ENCODE data around the gene PGAP3. TPM values are rescaled to one million over a fixed set of nuclear protein-coding genes. Genes with fewer than 3 reads are reported as not detected.

Gene PGAP3
- total RNA-seq, 1 donor from 2014 or later, result 54.2 TPM

DNA sequence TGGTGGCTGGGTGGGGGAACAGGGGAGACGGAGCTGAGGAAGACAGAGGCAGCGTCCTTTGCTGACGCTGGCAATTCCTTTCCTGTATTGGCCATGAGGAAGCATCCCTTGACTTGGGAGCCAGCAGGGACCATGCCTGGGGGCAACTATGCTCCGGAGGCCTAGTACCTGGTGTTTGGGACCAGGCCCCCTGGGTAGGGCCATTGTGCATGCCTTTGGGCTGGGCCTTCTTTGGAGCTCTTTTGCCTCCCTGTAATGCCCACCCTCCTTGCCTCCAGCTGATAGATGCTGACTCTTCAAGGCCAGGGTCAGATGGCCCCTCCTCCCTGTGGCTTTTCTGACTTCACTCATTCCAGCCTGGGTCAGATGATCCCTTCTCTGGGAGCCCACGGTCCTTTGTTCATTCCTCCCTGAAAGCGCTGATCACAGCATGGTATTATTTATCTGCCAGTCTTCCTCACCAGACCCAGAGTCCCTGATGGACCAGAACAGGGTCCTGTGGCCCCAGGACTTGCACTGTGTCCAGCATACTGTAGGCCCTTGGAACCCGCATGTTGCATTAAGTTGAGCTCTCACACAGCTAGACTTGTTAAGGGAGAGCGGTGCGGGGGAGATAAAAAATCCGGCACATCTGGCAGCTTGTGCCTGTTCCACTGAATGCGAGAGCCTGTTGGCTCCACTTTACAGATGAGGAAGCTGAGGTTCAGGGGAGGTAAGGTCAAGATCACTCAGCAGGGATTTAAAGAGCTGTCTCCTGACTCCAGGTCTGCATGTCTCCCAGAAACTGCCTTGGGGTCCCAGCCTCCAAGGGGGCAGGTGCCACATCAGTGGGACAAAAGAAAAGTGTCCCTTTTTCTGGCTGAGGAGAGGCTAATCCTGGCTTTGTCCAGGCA, 48.0 kb downstream of the PGAP3 start:
- no peak for DNase-seq (ENCODE audit: low spot score)

DNA sequence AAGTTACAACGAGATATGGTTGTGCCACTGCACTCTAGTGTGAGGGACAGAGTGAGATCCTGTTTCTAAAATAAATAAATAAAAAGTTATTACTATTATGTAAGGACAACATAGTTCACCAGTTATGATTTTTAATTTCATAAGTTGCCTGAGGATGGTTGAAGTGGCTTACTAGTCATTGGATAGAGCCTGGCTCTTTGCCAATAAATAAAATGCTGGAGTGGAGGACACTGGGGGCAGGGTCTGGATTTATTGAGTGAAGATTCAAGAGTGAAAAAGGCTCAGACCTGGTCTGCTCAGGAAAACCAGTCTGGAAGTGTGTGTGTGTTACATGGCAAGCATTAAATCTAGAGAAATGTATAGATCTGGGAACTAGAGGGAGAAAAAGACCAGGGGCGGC, 48.8 kb downstream of the PGAP3 start:
- DNase-seq (ENCODE audit: low spot score), result no peak

DNA sequence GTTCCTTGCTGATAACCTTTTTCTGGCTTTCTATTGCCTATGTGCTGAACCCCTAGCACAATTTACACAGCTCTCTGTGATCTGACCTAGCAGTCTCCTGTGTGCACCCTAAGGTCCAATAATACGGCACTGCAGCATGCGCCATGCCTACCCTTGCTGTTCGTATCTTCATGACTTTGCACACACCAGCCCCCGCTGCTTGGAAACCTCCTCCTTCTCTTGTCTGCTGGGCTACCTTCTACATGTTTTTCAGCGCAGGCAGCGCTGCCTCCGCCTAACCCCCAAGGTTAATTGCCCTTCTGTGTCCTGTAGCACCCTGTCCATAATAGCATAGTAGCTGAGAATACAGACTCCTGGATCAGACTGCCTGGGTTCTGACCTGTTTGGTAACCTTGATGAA, 49.5 kb downstream of the PGAP3 start:
- no peak for DNase-seq (ENCODE audit: low spot score)

DNA sequence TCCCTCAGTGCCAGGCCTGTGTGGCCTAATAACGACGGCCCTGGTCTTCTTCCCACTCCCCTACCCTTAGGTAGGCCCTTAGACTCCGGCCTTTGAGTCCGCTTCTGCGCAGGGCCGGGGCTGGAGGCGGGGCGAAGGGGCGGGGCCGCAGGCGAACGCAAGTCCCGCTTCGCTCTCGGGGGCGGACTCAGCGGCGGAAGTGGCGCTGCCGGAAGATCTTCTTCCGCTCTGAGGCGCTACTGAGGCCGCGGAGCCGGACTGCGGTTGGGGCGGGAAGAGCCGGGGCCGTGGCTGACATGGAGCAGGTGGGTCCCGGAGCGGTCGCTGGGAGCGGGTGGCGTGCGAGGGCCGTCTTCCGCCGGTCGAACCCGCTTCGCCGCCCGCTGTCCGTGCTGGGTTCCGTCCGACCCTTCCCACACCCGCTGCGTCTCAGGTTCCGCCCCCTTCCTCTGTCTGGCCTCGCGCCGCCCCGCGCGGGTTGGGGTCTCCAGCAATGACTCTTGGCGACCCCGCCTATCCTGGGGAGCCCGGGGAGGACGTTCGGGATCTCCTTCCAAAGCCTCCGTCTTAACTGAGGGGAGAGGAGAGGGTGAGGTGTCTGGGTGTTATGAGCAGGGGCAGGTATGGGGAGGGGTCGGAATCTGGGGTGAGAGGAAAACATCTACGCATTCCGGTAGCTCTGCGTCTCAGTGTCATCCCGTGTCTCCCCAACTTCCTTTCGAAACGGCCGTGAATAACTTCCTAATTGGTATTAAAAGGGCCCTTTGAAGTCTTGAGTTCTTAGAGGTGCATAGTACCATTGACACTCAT, 50.7 kb downstream of the PGAP3 start, which contains the start of gene STARD3:
Gene STARD3, plus strand, starts transcription at position 218 of the 810 bp plus-strand sequence. CDS start 16,388 bp downstream, outside the sequence.
- DNase-seq (ENCODE audit: low spot score), result peak; percentile 92

DNA sequence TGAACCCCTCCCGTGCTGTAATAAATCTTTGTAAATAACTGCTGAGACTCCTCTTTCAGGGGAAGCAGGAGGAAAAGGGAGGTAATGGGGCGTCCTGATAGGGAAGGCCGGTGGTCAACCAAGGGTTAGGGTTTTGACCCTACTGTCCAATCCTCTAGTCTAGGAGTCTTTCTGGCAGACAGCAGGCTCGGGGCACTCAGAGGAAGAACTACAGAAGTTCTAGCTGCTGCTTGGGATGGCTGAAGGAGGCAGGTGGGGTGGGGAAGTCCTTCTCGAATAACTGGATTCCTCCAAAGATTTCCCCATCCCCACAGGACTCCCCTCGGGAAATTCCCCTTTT, 51.3 kb downstream of the PGAP3 start:
- DNase-seq (ENCODE audit: low spot score), result no peak

DNA sequence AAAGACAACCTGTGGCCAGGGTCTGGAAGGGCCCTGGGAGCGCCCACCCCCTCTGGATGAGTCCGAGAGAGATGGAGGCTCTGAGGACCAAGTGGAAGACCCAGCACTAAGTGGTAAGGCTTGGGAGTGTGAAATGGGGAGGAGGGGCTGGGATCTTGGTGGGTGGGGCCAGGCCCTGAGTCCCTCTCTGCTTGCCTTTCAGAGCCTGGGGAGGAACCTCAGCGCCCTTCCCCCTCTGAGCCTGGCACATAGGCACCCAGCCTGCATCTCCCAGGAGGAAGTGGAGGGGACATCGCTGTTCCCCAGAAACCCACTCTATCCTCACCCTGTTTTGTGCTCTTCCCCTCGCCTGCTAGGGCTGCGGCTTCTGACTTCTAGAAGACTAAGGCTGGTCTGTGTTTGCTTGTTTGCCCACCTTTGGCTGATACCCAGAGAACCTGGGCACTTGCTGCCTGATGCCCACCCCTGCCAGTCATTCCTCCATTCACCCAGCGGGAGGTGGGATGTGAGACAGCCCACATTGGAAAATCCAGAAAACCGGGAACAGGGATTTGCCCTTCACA, 52.2 kb downstream of the PGAP3 start:
- DNase-seq (ENCODE audit: low spot score), result no peak

DNA sequence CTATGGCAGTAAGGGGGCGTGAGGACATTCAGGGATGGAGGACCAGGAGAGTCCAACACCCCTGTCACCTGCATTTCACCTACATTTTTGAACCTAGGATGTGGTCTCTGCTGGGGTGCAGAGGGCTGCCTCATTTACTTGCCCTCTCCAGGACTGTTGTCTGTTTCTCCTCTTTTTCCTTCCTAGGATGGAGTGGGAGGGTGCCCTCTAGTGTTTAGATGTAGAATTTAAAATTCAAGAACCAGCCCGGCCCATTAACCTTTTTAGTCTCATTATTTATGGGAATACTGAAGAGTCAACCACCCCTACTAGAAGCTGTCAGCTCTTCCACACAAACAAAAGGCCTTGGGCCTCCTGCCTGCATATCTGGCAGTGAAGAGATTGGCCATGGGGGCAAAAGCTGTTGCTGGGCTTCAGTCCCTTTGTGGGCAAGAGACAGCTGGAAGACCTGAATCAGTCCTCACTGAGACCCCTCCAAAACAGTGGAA, 53.4 kb downstream of the PGAP3 start:
- DNase-seq (ENCODE audit: low spot score), result no peak

DNA sequence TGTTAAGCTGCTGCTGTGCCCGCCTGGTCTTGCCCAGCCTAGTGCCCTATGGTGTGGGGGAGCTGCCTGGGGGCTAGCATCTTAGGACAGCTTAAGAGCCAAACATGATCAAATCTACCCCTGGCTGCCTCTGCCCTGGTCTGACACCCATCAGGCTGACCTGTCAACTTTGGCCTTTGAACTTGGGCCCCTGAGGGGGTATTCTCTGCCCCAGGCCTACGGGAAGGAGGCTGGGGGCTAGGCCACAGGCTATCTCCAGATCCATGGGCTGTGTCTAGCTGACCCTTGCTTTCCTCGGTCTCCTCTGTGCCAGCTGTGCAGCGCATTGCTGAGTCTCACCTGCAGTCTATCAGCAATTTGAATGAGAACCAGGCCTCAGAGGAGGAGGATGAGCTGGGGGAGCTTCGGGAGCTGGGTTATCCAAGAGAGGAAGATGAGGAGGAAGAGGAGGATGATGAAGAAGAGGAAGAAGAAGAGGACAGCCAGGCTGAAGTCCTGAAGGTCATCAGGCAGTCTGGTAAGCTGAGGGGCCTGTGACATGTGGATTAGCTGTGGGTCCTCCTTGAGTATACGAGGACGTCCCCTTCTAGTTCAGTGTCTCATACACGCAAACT, 54.2 kb downstream of the PGAP3 start:
- no peak for DNase-seq (ENCODE audit: low spot score)

DNA sequence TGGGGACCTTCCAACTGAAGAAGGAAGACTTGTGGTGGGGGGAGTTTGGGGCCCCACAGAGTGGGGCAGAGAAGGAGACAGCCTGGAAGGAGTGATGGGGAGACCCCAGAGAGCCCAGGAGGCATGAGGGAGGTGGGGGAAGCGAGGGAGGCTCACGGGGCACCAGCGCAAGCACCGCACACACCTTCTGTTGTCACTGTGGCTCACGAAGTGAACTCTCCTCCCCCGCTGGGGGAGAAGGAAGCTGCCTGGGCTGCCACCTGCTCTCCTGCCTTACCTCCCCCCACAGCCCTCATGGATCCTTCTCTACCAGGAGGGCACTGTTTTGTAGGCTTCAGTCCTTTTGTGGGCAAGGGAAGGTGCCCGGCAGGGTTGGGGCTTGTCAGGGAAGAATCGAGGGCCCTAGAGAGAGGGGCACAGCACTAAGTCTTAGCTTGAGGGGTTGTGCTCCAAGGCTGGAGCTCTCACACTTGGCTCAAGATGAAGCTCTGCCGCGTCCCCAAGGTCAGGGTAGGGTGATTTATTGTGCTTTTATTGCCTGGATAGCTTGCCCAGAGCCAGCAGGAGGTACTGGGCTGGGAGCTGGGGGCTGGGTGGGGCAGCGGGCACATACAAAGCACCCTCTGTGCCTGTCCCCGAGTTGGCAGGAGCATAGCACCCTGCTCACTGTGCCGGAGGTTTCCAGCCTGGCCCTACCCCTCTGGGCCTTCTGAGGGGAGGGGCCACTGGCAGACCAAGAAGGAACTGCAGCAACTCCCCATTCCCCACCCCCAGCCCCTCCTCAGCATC, 55.5 kb downstream of the PGAP3 start:
- DNase-seq (ENCODE audit: low spot score), result no peak

DNA sequence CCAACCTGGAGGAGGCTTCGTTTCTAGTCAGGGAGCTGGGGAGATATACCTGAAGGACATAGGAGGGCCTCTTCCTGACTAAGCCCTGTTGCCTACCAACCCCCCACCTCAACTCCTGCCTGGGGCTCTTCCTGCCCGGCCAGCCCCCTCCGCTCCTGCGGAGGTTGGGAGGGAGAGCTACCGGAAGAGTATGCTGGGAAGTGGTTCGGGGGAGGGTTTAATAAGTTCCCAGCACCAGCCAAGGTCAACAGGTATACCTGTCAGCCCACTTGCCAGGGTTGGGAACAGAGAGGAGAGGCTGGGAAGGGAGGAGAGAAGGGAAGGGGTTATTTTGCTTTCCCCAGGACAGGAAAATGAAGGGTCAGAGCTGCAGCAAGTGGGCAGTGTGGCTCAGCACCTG, 56.5 kb downstream of the PGAP3 start:
- no peak for DNase-seq (ENCODE audit: low spot score)

DNA sequence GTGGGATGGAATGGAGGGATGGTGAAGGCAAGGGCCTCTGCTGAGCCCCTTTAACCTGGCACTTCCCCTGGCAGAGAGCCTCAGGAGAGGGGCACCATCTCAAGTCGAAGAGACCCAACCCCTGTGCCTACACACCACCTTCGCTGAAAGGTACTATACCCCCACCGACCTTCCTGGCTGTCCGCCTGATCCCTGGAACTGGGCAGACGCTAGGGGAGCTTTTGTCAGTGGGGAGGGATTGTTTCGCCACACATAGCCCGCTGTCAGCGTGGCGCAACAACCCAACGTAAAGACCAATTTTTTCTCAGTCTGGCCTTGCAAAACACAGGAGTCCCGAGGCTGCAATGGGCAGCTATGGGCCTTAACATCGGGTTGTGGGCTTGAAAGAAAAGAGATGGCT, 58.0 kb downstream of the PGAP3 start:
- no peak for DNase-seq (ENCODE audit: low spot score)

DNA sequence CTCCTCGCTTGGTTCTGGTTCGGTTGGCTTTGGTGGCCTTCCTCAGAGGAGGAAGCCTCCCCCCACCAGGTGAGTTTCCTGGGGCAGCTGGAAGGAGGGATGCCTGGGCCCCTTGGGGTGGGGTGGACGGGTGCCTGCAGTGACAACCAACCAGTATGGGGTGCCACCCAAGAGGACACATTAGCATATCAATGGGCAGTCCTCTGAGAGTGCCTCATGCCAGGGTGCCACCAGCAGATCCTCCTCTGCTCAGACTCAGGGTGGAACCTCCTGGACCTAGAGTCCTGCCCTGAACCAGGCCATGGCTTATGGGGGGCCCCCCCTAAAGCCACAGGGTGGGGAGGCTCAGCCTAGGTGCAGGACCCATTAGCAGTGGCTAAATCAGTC, 58.4 kb downstream of the PGAP3 start:
- DNase-seq (ENCODE audit: low spot score), result no peak

DNA sequence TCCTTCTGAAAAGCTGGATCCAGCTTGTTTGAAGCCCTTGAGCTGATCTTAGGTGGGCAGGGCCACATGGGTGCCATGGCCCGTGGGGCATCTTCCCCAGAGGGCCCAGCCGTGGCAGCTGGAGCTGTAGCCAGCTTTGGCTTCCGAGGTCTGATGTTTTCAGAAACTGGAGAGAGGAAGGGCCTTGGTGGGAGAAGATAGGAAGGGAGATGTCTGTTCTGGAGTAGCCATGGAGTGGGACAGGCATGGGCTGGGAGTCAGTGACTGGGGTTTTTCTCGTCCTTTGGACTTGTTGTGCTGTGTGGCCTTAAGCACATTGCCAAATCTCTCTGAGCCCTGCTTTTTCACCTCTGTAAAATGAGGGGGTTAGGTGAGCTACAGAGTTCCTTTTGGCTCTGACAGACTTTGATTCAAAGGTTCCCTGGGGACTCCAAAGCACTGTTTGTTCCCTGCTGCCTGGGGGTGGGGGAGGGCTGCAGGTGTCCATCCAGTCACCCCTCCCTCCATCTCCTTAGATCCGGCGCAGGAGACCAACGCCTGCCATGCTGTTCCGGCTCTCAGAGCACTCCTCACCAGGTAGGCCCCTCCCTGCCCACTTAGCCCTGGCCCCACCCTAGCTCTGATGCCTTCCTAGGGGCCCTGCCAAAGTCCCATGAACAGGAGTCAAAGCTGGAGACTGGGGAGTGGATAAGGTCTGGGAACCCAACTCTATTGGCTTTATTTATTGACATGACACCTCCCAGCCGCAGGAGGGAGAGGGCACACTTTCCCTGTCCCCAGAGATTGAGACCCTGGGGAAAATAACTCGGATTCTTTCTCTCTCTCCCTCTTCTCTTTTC, 59.0 kb downstream of the PGAP3 start:
- no peak for DNase-seq (ENCODE audit: low spot score)

DNA sequence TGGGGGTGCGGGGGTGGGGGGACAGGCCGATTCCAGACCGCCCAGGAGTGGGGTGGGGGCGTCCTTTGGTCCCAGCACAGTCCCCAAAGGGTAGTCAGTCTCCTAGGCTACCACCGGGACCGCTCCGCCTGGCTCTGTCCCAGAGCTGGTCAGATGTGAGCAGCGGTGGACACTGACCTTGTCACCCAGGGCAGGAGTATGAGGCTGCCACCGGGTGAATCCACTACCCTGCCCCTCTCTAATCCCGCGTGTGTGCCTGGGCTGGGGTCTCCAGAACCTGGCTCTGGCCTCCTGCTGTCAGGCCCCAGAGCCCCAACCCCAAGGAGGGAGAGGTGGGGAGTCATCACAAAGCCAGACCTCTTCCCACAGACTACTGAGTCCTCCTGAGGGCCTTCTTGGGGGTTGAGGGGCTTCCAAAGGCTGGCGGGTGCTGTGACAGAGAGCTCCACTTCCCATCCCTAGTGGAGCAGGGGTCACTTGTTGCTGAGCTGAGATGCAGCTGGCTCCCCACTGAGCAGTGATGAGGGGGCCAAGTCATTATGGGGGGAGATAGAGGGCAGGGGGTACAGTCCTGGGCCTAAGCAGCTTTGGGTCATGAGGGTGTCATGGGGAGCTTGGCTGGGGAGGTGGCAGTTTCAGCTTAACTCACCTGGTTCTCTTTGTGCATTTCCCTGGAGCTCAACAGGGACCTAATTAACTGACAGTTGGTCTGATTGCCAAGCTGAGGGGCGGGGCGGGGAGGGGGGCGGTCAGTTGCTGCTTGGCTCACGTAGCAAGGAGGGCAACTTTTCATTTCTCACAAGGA, 59.9 kb downstream of the PGAP3 start:
- no peak for DNase-seq (ENCODE audit: low spot score)

DNA sequence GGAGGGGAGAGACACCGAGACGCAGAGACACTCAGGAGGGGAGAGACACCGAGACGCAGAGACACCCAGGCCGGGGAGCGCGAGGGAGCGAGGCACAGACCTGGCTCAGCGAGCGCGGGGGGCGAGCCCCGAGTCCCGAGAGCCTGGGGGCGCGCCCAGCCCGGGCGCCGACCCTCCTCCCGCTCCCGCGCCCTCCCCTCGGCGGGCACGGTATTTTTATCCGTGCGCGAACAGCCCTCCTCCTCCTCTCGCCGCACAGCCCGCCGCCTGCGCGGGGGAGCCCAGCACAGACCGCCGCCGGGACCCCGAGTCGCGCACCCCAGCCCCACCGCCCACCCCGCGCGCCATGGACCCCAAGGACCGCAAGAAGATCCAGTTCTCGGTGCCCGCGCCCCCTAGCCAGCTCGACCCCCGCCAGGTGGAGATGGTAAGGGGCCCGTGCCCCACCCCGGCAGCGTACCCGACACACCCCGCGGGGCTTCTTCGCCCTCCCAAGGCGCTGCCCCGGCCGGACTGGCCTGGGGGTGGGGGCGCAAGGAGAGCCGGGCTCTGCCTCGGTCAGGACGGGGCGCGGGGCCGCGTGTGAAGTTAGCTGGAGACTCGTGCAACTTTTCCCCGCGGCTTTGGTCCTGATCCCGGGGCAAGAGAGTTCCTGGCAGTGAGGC, 60.7 kb downstream of the PGAP3 start:
- DNase-seq (ENCODE audit: low spot score), result no peak

DNA sequence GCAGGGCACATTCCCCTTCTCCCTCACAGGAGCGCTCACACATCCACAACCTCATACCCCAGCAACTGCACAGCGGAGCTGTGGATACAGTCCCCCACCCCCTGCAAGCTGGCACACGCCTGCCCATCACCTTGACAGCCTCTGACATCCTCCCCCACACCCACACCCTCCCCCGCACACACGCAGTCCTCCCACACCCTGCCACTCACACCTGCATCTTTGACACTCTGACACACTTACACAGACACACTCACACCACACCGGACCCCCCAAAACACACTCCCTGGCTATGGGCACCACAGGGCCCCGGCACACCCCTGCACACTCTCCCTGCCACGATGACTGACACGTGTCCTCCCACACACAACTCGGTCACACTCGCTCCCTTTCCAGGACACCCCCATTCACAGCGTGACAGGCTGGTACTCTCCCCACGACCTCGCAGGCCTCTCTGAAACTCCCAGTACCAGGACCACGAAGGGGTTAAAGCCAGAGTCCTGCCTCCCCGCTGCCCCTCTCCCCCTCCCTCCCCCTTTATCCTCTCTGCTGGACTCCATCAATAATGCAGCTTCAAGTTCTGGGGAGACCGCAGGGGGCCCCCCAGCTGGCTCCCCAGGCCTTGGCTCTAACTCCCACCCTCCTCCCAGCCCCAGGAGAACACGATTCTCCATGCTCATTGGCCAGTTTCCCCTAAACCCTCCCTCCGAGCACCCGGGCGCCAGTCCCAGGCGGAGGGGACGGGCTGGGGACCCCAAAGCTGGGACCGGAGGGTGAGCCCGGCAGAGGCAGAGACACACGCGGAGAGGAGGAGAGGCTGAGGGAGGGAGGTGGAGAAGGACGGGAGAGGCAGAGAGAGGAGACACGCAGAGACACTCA, 61.4 kb downstream of the PGAP3 start, which contains the start of gene PPP1R1B:
Gene PPP1R1B, plus strand, starts transcription at position 782 of the 876 bp plus-strand sequence. CDS start 441 bp downstream, outside the sequence.
- no peak for DNase-seq (ENCODE audit: low spot score)

DNA sequence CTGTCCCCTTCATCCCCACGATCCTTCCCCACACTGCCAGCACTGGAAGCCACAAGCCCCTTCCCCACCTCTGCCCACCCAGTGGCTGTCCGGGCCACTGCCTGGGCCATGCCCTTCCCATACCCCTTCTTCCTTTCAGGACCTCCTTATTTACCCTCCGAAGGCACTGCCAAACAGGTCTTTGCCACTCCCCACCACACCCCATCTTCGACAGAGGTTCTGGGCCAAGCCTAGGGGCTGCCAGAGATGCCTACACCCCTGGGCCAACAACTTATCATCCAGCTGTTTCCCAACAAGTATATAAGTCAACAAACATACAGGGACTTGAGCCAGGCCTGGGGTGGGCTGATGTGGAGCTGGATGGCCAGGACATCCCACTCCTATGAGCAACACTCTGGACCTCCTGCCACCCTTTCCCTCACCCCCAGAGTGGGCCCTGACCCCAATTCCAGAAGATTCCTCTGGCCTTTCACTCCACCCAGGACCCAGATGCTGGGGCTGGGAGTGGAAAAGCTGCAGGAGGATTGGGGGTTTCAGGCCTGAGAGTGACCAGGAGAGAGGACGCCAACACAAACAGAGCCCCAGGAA, 62.6 kb downstream of the PGAP3 start:
- DNase-seq (ENCODE audit: low spot score), result no peak
